HEK293T (cell line): ENCODE measurements around the gene SLK.
A peak's percentile ranks its signal among the peaks of the same experiment; 100 is the strongest.

Experiments
- CTCF ChIA-PET: fragments of 350-600 bp; formaldehyde crosslinking; extraction: SDS; loops from one replicate; lab custom pipeline; 2021; ENCODE audit warnings: antibody characterized with exemption, inconsistent platforms; lab: Yijun Ruan, JAX
- POLR2A ChIA-PET: fragments of 350-600 bp; formaldehyde crosslinking; extraction: SDS; loops from one replicate; lab custom pipeline; 2020; ENCODE audit warnings: antibody characterized with exemption, inconsistent platforms; lab: Yijun Ruan, JAX
- DNase-seq: peaks from one replicate; pipeline ENCODE4 v3.0.0; 2012; ENCODE audit warnings: mixed read lengths; ENCODE audit errors: extremely low spot score
- ARNT ChIP-seq: fragments of 450-650 bp; IDR thresholded peaks from 2 replicates; pipeline ENCODE4 v1.6.1; 2017; ENCODE audit warnings: mild to moderate bottlenecking
- BHLHE40 ChIP-seq: fragments of 450-650 bp; IDR thresholded peaks from 2 replicates; pipeline ENCODE4 v1.6.1; 2016; ENCODE audit warnings: mild to moderate bottlenecking, moderate library complexity, borderline replicate concordance
- CTBP1 ChIP-seq: fragments of 450-650 bp; IDR thresholded peaks from 2 replicates; pipeline ENCODE4 v1.6.1; 2016; ENCODE audit warnings: borderline replicate concordance
- ELF4 ChIP-seq: fragments of 450-650 bp; IDR thresholded peaks from 2 replicates; pipeline ENCODE4 v1.6.1; 2017; ENCODE audit warnings: antibody characterized with exemption
- FOXA1 ChIP-seq: fragments of 450-650 bp; IDR thresholded peaks from 2 replicates; pipeline ENCODE4 v1.6.1; 2016; ENCODE audit warnings: mild to moderate bottlenecking
- FOXK2 ChIP-seq: fragments of 450-650 bp; IDR thresholded peaks from 2 replicates; pipeline ENCODE4 v1.6.1; 2016; ENCODE audit warnings: mild to moderate bottlenecking
- FOXM1 ChIP-seq: fragments of 450-650 bp; IDR thresholded peaks from 2 replicates; pipeline ENCODE4 v1.6.1; 2017; ENCODE audit warnings: mild to moderate bottlenecking, borderline replicate concordance
- HDGF ChIP-seq: fragments of 450-650 bp; IDR thresholded peaks from 2 replicates; pipeline ENCODE4 v1.6.1; 2017; ENCODE audit warnings: antibody characterized with exemption, borderline replicate concordance
- L3MBTL2 ChIP-seq: fragments of 450-650 bp; conservative IDR thresholded peaks from 2 replicates; pipeline ENCODE4 v1.6.1; 2016; ENCODE audit warnings: mild to moderate bottlenecking
- LEF1 ChIP-seq: fragments of 450-650 bp; IDR thresholded peaks from 2 replicates; pipeline ENCODE4 v1.6.1; 2017; ENCODE audit warnings: mild to moderate bottlenecking, borderline replicate concordance
- NFRKB ChIP-seq: fragments of 450-650 bp; IDR thresholded peaks from 2 replicates; pipeline ENCODE4 v1.6.1; 2016; ENCODE audit warnings: mild to moderate bottlenecking, moderate library complexity
- PKNOX1 ChIP-seq: fragments of 450-650 bp; IDR thresholded peaks from 2 replicates; pipeline ENCODE4 v1.6.1; 2016
- SP1 ChIP-seq: fragments of 450-650 bp; IDR thresholded peaks from 2 replicates; pipeline ENCODE4 v1.6.1; 2017
- SUZ12 ChIP-seq: fragments of 450-650 bp; IDR thresholded peaks from 2 replicates; pipeline ENCODE4 v1.6.1; 2016; ENCODE audit warnings: mild to moderate bottlenecking
- TARDBP ChIP-seq: fragments of 450-650 bp; IDR thresholded peaks from 2 replicates; pipeline ENCODE4 v1.6.1; 2016
- ZNF384 ChIP-seq: fragments of 450-650 bp; IDR thresholded peaks from 2 replicates; pipeline ENCODE4 v1.6.1; 2016

The SLK gene

GRCh38 chr10:104067525-104067924 lies 100.6 kb downstream of the SLK start:
- TF ChIP-seq FOXK2 (no peak), TARDBP (no peak), ARNT (no peak), NFRKB (no peak), ZNF384 (no peak), CTBP1 (no peak), PKNOX1 (no peak), ELF4 (no peak), SUZ12 (no peak), BHLHE40 (no peak), FOXM1 (no peak), HDGF (no peak), FOXA1 (no peak), L3MBTL2 (no peak), LEF1 (no peak), SP1 (no peak)
- ChIA-PET POLR2A (no interaction called here), CTCF (interaction anchor here (0.9 kb wide), 1 partner anchor 11 kb away, joined by 3 read pairs; no protein-coding TSS in a partner anchor)
- no peak for DNase-seq

GRCh38 chr10:104069613-104070012 lies 102.7 kb downstream of the SLK start:
- ChIA-PET POLR2A (no interaction called here), CTCF (interaction anchor here (0.6 kb wide), 1 partner anchor 13 kb away, joined by 3 read pairs; no protein-coding TSS in a partner anchor)
- no peak for DNase-seq
- TF ChIP-seq FOXA1 (no peak), BHLHE40 (no peak), NFRKB (no peak)

- ChIA-PET CTCF (interaction anchor here (1.1 kb wide), 1 partner anchor 10 kb away, joined by 3 read pairs; no protein-coding TSS in a partner anchor), POLR2A (interaction anchor here (1.4 to 1.6 kb wide), 2 partner anchors 9 to 49 kb away, joined by 4 to 6 read pairs; partner anchors contain the start of gene SFR1)
- no peak for DNase-seq
- TF ChIP-seq FOXA1: no peak
- TF ChIP-seq LEF1: no peak
- TF ChIP-seq HDGF: no peak
- TF ChIP-seq CTBP1: no peak
- TF ChIP-seq TARDBP: no peak
- no peak for TF ChIP-seq NFRKB
- TF ChIP-seq ZNF384: no peak
- no peak for TF ChIP-seq FOXM1
Measured at GRCh38 chr10:104072786-104073185, 105.8 kb downstream of the SLK start.

GRCh38 chr10:104074505-104074904 lies 107.6 kb downstream of the SLK start:
- ChIA-PET CTCF (no interaction called here), POLR2A (no interaction called here)
- TF ChIP-seq SUZ12: no peak
- no peak for DNase-seq

GRCh38 chr10:104076743-104077160 lies 109.8 kb downstream of the SLK start:
- CTCF ChIA-PET: no interaction called here
- DNase-seq: peak; percentile 47
- TF ChIP-seq L3MBTL2 (peak; percentile 37; the same call in 1 of the 2 replicates), PKNOX1 (peak; percentile 73), SP1 (no peak), FOXK2 (no peak)
- POLR2A ChIA-PET: interaction anchor here (1.3 kb wide), 1 partner anchor 45 kb away, joined by 4 read pairs; the partner anchor contains the start of gene SFR1

GRCh38 chr10:104077247-104077646 lies 110.3 kb downstream of the SLK start:
- CTCF ChIA-PET: interaction anchor here (0.6 kb wide), 1 partner anchor 325 kb away, joined by 4 read pairs; no protein-coding TSS in a partner anchor
- no peak for TF ChIP-seq FOXA1
- no peak for TF ChIP-seq SUZ12
- no peak for TF ChIP-seq ELF4
- TF ChIP-seq FOXM1: no peak
- TF ChIP-seq SP1: no peak
- TF ChIP-seq L3MBTL2: no peak
- no peak for TF ChIP-seq TARDBP
- no peak for TF ChIP-seq HDGF
- TF ChIP-seq BHLHE40: no peak
- no peak for TF ChIP-seq FOXK2
- TF ChIP-seq NFRKB: no peak
- no peak for TF ChIP-seq PKNOX1
- no peak for TF ChIP-seq ZNF384
- no peak for TF ChIP-seq CTBP1
- no peak for TF ChIP-seq ARNT
- no peak for TF ChIP-seq LEF1
- POLR2A ChIA-PET: interaction anchor here (1.3 kb wide), 1 partner anchor 45 kb away, joined by 4 read pairs; the partner anchor contains the start of gene SFR1
- DNase-seq: no peak

GRCh38 chr10:104077663-104078151 lies 110.8 kb downstream of the SLK start:
- no peak for TF ChIP-seq LEF1
- POLR2A ChIA-PET: interaction anchor here (1.3 kb wide), 1 partner anchor 44 kb away, joined by 4 read pairs; the partner anchor contains the start of gene SFR1
- CTCF ChIA-PET: interaction anchor here (0.6 kb wide), 1 partner anchor 325 kb away, joined by 4 read pairs; no protein-coding TSS in a partner anchor

More at GRCh38 chr10:104077663-104078151, 110.8 kb downstream of the SLK start:
- no peak for DNase-seq
